ENCODE data around the gene PCCA.

DNA sequence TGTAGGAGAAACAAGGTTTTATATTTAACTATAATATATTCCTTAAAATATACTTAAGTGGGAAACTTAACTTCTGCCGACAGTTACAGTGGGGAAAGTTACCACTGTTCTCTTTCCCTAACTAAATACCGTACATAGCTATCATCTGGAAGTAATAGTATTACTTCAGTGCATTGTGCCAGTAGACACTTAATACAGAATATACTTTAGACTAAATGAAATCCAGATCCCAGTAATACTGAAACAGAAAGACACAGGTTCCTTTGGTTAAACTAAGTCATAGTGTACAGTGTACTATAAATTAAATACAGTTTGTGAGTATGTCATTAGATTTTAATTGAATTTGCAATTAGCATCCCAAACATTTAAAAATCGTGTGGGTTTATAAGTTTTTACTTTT lies 107.5 kb downstream of the PCCA start:
- TF ChIP-seq FOXA1 (IDR thresholded peaks at IDR 0.05) (no peak), YY1 (IDR thresholded peaks at IDR 0.05) (no peak), JUND (IDR thresholded peaks at IDR 0.05) (no peak), SP1 (IDR thresholded peaks at IDR 0.05) (no peak), GABPA (IDR thresholded peaks at IDR 0.05 in 1 of 2, conservative IDR thresholded peaks at IDR 0.05 in 1 of 2) (no peak), RAD21 (IDR thresholded peaks at IDR 0.05) (no peak), MAX (IDR thresholded peaks at IDR 0.05) (no peak), REST (IDR thresholded peaks at IDR 0.05) (no peak), EGR1 (IDR thresholded peaks at IDR 0.05; ENCODE audit: low read depth in 2 of 2) (no peak)
- TF ChIP-seq, protein P1, sequence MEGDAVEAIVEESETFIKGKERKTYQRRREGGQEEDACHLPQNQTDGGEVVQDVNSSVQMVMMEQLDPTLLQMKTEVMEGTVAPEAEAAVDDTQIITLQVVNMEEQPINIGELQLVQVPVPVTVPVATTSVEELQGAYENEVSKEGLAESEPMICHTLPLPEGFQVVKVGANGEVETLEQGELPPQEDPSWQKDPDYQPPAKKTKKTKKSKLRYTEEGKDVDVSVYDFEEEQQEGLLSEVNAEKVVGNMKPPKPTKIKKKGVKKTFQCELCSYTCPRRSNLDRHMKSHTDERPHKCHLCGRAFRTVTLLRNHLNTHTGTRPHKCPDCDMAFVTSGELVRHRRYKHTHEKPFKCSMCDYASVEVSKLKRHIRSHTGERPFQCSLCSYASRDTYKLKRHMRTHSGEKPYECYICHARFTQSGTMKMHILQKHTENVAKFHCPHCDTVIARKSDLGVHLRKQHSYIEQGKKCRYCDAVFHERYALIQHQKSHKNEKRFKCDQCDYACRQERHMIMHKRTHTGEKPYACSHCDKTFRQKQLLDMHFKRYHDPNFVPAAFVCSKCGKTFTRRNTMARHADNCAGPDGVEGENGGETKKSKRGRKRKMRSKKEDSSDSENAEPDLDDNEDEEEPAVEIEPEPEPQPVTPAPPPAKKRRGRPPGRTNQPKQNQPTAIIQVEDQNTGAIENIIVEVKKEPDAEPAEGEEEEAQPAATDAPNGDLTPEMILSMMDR (IDR thresholded peaks at IDR 0.05; ENCODE audit: low read depth, low read length, missing input control): no peak

Data from liver (tissue), 3 donors.